ENCODE measurements around the gene PLA2G4F. TPM values are rescaled to one million over a fixed set of nuclear protein-coding genes. Genes with fewer than 3 reads are reported as not detected.
A peak's percentile ranks its signal among the peaks of the same experiment; 100 is the strongest.

Gene PLA2G4F
- total RNA-seq, 1 donor from 2014 or later = 104 TPM

GRCh38 chr15:42118650-42119445 is 37.6 kb downstream of the PLA2G4F start:
- no peak overlapping the region for H3K27ac ChIP-seq

GRCh38 chr15:42111924-42112323 is 44.5 kb downstream of the PLA2G4F start:
- Histone ChIP-seq H3K36me3 (no peaks in the 10 kb centered on the region), H3K4me3 (no peak overlapping the region), H3K27me3 (no peaks in the 10 kb centered on the region), H3K4me1 (peaks cover under 1% of the 10 kb centered on the region), H3K9me3 (no peaks in the 10 kb centered on the region), H3K27ac (no peak overlapping the region)
- ATAC-seq (no peak), DNase-seq (no peak)
- intact Hi-C loops (cut with DNase I) = no loop called here
- TF ChIP-seq CTCF (IDR thresholded peaks at IDR 0.05) = no peak

More at GRCh38 chr15:42118650-42119445, 37.6 kb downstream of the PLA2G4F start:
- Histone ChIP-seq H3K4me3 (no peak overlapping the region), H3K4me1 (peaks cover 6% of the 10 kb centered on the region), H3K27me3 (no peaks in the 10 kb centered on the region), H3K36me3 (no peaks in the 10 kb centered on the region), H3K9me3 (no peaks in the 10 kb centered on the region)
- intact Hi-C loops (cut with DNase I) = no loop called here
- no peak for TF ChIP-seq CTCF (IDR thresholded peaks at IDR 0.05)
- no peak for DNase-seq
- ATAC-seq = peak; percentile 34

- intact Hi-C loops (cut with DNase I) = no loop called here
- no peak overlapping the region for H3K27ac ChIP-seq
- DNase-seq = no peak
- no peaks in the 10 kb centered on the region for H3K9me3 ChIP-seq
- H3K4me1 ChIP-seq = peaks cover 13% of the 10 kb centered on the region
- H3K27me3 ChIP-seq = no peaks in the 10 kb centered on the region
- H3K4me3 ChIP-seq = no peak overlapping the region
- no peaks in the 10 kb centered on the region for H3K36me3 ChIP-seq
- TF ChIP-seq CTCF (IDR thresholded peaks at IDR 0.05) = no peak
- ATAC-seq = peak; percentile 59
Observed at GRCh38 chr15:42110367-42110766, 46.1 kb downstream of the PLA2G4F start.

GRCh38 chr15:42108806-42109205 is 47.6 kb downstream of the PLA2G4F start:
- Histone ChIP-seq H3K9me3 (no peaks in the 10 kb centered on the region), H3K27ac (no peak overlapping the region), H3K4me1 (peaks cover 15% of the 10 kb centered on the region), H3K4me3 (no peak overlapping the region), H3K27me3 (no peaks in the 10 kb centered on the region), H3K36me3 (no peaks in the 10 kb centered on the region)
- ATAC-seq (peak; percentile 22), DNase-seq (no peak)
- no peak for TF ChIP-seq CTCF (IDR thresholded peaks at IDR 0.05)
- intact Hi-C loops (cut with DNase I) = no loop called here

- no peak for ATAC-seq
- intact Hi-C loops (cut with DNase I) = no loop called here
- Histone ChIP-seq H3K36me3 (no peaks in the 10 kb centered on the region), H3K27ac (no peak overlapping the region), H3K9me3 (no peaks in the 10 kb centered on the region), H3K4me3 (no peak overlapping the region), H3K4me1 (peaks cover 15% of the 10 kb centered on the region), H3K27me3 (no peaks in the 10 kb centered on the region)
- no peak for TF ChIP-seq CTCF (IDR thresholded peaks at IDR 0.05)
- DNase-seq = no peak
Observed at GRCh38 chr15:42108189-42108588, 48.2 kb downstream of the PLA2G4F start.

All from upper lobe of right lung (tissue), 1 donor.